HL-60 (cell line): Measurements from ENCODE around the gene NLK.

ENCODE experiments used
- DNase-seq, 2 experiments: peaks; one replicate each; pipeline ENCODE4 v3.0.0-alpha.2; 2010 to 2020; ENCODE audit warnings: low read depth in 1 of 2, low spot score in 1 of 2
- H3K27ac ChIP-seq: fragments of 250-450 bp; sonication (Bioruptor Pico); replicated peaks from 2 replicates; pipeline ENCODE4 v1.5.1; 2020; ENCODE audit warnings: mild to moderate bottlenecking, moderate library complexity
- H3K27me3 ChIP-seq: fragments of 250-450 bp; sonication (Bioruptor Pico); 2 replicates; pipeline ENCODE4 v1.5.1; 2021; ENCODE audit warnings: mild to moderate bottlenecking, moderate library complexity; ENCODE audit not compliant: insufficient read depth, poor library complexity, severe bottlenecking
- H3K4me3 ChIP-seq: replicated peaks from 2 replicates; pipeline ENCODE4 v1.5.1; 2011; ENCODE audit warnings: mild to moderate bottlenecking, control low read depth, low read length; ENCODE audit not compliant: insufficient read depth
- GABPA ChIP-seq: IDR thresholded peaks from 2 replicates; pipeline ENCODE4 v1.6.1; 2012; ENCODE audit warnings: low read depth
- POLR2AphosphoS5 ChIP-seq: IDR thresholded peaks from 2 replicates; pipeline ENCODE4 v1.6.1; 2012; ENCODE audit warnings: low read depth
- SPI1 ChIP-seq: IDR thresholded peaks from 2 replicates; pipeline ENCODE4 v1.6.1; 2012; ENCODE audit warnings: low read depth, mild to moderate bottlenecking, borderline replicate concordance
- TF ChIP-seq, protein P1 (sequence below): IDR thresholded peaks from 2 replicates; pipeline ENCODE4 v1.6.1; 2012; ENCODE audit warnings: low read depth; ENCODE audit not compliant: insufficient replicate concordance
- TF ChIP-seq, protein P2 (sequence below): IDR thresholded peaks from one replicate; pipeline ENCODE4 v1.5.1; 2011; ENCODE audit warnings: low read length, control low read depth, inconsistent platforms; ENCODE audit not compliant: insufficient read depth

The NLK gene

DNA sequence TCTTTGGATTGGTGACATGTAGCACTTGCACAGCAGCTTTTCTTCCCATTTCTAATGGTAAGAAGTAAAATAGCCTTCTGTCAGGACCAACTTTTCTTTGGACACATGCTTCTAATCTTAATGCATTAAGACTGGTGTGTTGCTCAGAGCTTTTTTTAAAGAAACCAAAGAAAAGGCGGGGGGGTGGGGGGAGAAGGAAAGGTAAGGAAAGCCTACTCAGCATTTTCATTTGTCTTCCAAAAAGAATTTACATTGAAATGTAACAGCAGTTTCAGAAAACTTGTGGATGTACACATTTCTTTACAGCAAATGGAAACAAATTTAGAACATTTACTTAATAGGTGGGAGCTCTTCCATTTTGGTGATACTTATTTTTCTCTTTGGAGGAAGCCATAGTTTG, 49.6 kb downstream of the NLK start:
- H3K27me3 ChIP-seq = no peaks in the 10 kb centered on the region
- DNase-seq = no peak
- H3K27ac ChIP-seq = no peak overlapping the region
- TF ChIP-seq, protein P1, sequence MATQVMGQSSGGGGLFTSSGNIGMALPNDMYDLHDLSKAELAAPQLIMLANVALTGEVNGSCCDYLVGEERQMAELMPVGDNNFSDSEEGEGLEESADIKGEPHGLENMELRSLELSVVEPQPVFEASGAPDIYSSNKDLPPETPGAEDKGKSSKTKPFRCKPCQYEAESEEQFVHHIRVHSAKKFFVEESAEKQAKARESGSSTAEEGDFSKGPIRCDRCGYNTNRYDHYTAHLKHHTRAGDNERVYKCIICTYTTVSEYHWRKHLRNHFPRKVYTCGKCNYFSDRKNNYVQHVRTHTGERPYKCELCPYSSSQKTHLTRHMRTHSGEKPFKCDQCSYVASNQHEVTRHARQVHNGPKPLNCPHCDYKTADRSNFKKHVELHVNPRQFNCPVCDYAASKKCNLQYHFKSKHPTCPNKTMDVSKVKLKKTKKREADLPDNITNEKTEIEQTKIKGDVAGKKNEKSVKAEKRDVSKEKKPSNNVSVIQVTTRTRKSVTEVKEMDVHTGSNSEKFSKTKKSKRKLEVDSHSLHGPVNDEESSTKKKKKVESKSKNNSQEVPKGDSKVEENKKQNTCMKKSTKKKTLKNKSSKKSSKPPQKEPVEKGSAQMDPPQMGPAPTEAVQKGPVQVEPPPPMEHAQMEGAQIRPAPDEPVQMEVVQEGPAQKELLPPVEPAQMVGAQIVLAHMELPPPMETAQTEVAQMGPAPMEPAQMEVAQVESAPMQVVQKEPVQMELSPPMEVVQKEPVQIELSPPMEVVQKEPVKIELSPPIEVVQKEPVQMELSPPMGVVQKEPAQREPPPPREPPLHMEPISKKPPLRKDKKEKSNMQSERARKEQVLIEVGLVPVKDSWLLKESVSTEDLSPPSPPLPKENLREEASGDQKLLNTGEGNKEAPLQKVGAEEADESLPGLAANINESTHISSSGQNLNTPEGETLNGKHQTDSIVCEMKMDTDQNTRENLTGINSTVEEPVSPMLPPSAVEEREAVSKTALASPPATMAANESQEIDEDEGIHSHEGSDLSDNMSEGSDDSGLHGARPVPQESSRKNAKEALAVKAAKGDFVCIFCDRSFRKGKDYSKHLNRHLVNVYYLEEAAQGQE = no peak
- no peak overlapping the region for H3K4me3 ChIP-seq

DNA sequence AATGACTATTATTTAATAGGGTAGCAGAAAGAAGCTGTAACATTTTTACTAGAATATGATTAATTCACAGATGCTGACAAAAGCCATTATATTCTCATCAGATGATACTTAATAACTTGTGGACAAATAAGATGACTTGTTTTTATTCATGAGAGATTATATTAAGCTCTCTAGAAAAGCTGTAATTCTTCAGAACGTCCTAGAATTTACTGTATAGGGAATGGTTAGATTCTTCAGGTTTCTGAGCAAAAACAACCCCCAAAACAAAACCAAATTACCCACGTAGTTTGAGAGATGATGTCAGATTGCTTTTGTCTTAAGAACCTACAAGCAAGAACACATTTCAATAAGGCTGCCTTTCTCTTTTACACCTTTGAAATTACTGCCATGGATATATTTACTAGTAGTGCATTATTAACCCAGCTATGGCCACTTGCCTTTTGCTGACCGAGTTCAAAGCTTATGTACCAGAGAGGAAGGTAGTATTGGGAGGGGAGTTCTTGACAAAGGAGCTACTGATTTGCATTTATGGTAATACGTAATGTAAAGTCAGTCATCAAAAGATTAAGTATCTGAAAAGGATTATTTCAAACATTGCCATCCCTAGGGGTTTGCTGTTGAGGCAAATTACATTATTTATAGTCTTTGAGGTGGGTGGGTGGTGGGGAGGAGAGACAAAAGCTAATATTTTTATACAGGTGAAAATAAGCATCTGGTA, 51.7 kb downstream of the NLK start:
- DNase-seq = no peak
- Histone ChIP-seq H3K27me3 (no peaks in the 10 kb centered on the region), H3K4me3 (no peak overlapping the region), H3K27ac (no peak overlapping the region)
- TF ChIP-seq, protein P1 = no peak
- TF ChIP-seq POLR2AphosphoS5 (no peak), GABPA (no peak), SPI1 (no peak)
- TF ChIP-seq, protein P2, sequence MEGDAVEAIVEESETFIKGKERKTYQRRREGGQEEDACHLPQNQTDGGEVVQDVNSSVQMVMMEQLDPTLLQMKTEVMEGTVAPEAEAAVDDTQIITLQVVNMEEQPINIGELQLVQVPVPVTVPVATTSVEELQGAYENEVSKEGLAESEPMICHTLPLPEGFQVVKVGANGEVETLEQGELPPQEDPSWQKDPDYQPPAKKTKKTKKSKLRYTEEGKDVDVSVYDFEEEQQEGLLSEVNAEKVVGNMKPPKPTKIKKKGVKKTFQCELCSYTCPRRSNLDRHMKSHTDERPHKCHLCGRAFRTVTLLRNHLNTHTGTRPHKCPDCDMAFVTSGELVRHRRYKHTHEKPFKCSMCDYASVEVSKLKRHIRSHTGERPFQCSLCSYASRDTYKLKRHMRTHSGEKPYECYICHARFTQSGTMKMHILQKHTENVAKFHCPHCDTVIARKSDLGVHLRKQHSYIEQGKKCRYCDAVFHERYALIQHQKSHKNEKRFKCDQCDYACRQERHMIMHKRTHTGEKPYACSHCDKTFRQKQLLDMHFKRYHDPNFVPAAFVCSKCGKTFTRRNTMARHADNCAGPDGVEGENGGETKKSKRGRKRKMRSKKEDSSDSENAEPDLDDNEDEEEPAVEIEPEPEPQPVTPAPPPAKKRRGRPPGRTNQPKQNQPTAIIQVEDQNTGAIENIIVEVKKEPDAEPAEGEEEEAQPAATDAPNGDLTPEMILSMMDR = no peak

DNA sequence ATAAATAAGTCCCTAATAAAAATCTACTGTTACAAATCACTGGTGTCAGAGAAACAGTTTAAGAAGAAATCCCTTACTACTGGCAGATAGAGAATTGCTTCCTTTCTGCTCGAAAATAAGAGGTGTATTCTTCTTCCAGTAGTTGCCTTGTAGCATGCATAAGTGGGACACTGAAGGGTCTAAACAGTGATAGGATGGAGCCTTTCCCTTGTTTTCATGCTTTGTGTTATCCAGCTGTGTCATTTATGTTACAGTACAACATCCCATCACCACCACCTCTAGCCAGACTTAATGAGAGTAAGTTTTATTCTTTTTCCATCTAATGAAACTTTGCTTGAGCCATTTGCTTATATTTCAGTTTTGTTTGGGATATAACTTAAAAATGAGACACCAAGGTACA, 54.3 kb downstream of the NLK start:
- Histone ChIP-seq H3K4me3 (no peak overlapping the region), H3K27ac (no peak overlapping the region), H3K27me3 (no peaks in the 10 kb centered on the region)
- DNase-seq = no peak
- TF ChIP-seq SPI1 = no peak

DNA sequence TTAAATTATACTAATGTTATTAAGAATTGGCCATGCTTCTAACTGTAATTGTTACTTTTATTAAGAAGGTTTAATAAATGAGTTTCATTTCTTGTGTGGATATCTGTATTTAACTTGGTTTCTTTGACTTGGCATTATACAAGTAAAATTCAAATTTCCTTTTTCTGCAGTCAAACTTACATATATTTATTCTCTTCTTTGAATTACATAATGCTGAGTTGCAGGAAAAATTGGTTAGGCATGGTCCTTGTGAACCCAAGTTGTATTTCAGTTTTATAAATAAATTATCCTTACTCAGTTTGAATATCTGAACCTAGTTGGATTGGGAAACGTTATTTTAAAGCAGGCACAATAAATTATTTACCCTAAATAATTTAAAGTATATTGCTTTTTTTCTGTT, 54.8 kb downstream of the NLK start:
- DNase-seq = no peak
- TF ChIP-seq SPI1 = no peak
- TF ChIP-seq GABPA = no peak
- TF ChIP-seq, protein P1 = no peak
- TF ChIP-seq, protein P2 = no peak
- no peak for TF ChIP-seq POLR2AphosphoS5
- Histone ChIP-seq H3K27ac (no peak overlapping the region), H3K4me3 (no peak overlapping the region), H3K27me3 (no peaks in the 10 kb centered on the region)
